HG02571 (cell line): ENCODE data around the gene RCC2.
"Not testable (repeated sequence)": the region's sequence is repeated elsewhere in the genome, so short reads cannot be mapped to it uniquely, and the experiment has no call there.

Source experiments
- ATAC-seq: cut with Tn5 transposase; IDR thresholded peaks from one replicate; pipeline ENCODE4 v1.9.1; 2021; ENCODE audit warnings: mild to moderate bottlenecking, moderate library complexity; ENCODE audit not compliant: unreplicated experiment

The RCC2 gene

GRCh38 chr1:17422461-17422860, 17.0 kb downstream of the RCC2 start:
- ATAC-seq, result no peak

GRCh38 chr1:17420391-17420918, 19.0 kb downstream of the RCC2 start:
- no peak for ATAC-seq

- no peak for ATAC-seq
These were observed 19.7 kb downstream of the RCC2 start for GRCh38 chr1:17419626-17420328.

- ATAC-seq, result no peak
These were observed 23.1 kb downstream of the RCC2 start for GRCh38 chr1:17416389-17416788.

GRCh38 chr1:17414022-17414421, 25.5 kb downstream of the RCC2 start:
- ATAC-seq, result no peak

- ATAC-seq, result no peak
These were observed 27.2 kb downstream of the RCC2 start for GRCh38 chr1:17412093-17412870.

GRCh38 chr1:17409391-17409811, 30.1 kb downstream of the RCC2 start:
- no peak for ATAC-seq

GRCh38 chr1:17407786-17408514, 31.5 kb downstream of the RCC2 start:
- not testable (repeated sequence) for ATAC-seq

- ATAC-seq, result not testable (repeated sequence)
These were observed 32.6 kb downstream of the RCC2 start for GRCh38 chr1:17406760-17407475.

GRCh38 chr1:17405898-17406759, 33.3 kb downstream of the RCC2 start:
- ATAC-seq, result no peak

GRCh38 chr1:17404820-17405219, 34.7 kb downstream of the RCC2 start:
- no peak for ATAC-seq

GRCh38 chr1:17404034-17404684, 35.3 kb downstream of the RCC2 start:
- no peak for ATAC-seq

- no peak for ATAC-seq
These were observed 36.4 kb downstream of the RCC2 start for GRCh38 chr1:17403081-17403480.

GRCh38 chr1:17401841-17402240, 37.6 kb downstream of the RCC2 start:
- ATAC-seq, result no peak

- no peak for ATAC-seq
These were observed 38.6 kb downstream of the RCC2 start for GRCh38 chr1:17400725-17401341.

- ATAC-seq, result no peak
These were observed 41.4 kb downstream of the RCC2 start for GRCh38 chr1:17397910-17398695.

GRCh38 chr1:17393230-17393629, 46.2 kb downstream of the RCC2 start:
- no peak for ATAC-seq

GRCh38 chr1:17392199-17392740, 47.2 kb downstream of the RCC2 start:
- no peak for ATAC-seq
